B cell (primary cell): ENCODE results near the gene DMAP1. TPM values are rescaled to one million over a fixed set of nuclear protein-coding genes. Genes with fewer than 3 reads are reported as not detected.

Source experiments
- ATAC-seq: fragments of 200-7000 bp; cut with Tn5 transposase; one replicate; pipeline ENCODE4 v1.10.0; 2021; ENCODE audit warnings: low read depth, mild to moderate bottlenecking, moderate number of reproducible peaks, moderate library complexity
- CTCF ChIA-PET: fragments of 350-600 bp; sonication (Branson Sonifier 250); formaldehyde crosslinking; loops from one replicate; lab custom pipeline; 2021; ENCODE audit warnings: antibody characterized with exemption, inconsistent platforms; lab: Charles Lee
- POLR2A ChIA-PET: fragments of 350-600 bp; sonication (Branson Sonifier 250); formaldehyde crosslinking; loops from one replicate; lab custom pipeline; 2021; ENCODE audit warnings: antibody characterized with exemption; lab: Charles Lee
- DNase-seq: peaks from one replicate; pipeline ENCODE4 v3.0.0; 2013
- H2AFZ ChIP-seq: 2 replicates; pipeline ENCODE4 v1.6.1; 2012; ENCODE audit warnings: mild to moderate bottlenecking, low read depth, low read length; ENCODE audit not compliant: insufficient read depth, poor library complexity, severe bottlenecking
- H3K27ac ChIP-seq, 2 donors: 1 replicate in 1 of 2; 2 replicates in 1 of 2; pipeline ENCODE4 v1.5.1; 2012 to 2013; ENCODE audit warnings: low read length in 2 of 2, mild to moderate bottlenecking in 2 of 2, moderate library complexity in 1 of 2
- H3K27me3 ChIP-seq, 4 experiments: fragments of 200-600 bp in 1 of 4; sonication (generic) in 1 of 4; replicated peaks in 1 of 4; 1 replicate in 2 of 4; 2 replicates in 2 of 4; pipeline versions ENCODE4 v1.6.1 to v1.7.0; 2013 to 2016; ENCODE audit warnings: low read length in 3 of 4, mild to moderate bottlenecking in 2 of 4, mixed read lengths in 1 of 4, moderate library complexity in 1 of 4; ENCODE audit not compliant: insufficient read depth in 4 of 4, control insufficient read depth in 3 of 4; ENCODE audit errors: control extremely low read depth in 1 of 4
- H3K36me3 ChIP-seq, 2 experiments: replicated peaks in 1 of 2; 1 replicate in 1 of 2; 2 replicates in 1 of 2; pipeline versions ENCODE4 v1.6.1 to v1.7.1; 2013; ENCODE audit warnings: low read length in 1 of 2; ENCODE audit not compliant: insufficient read depth in 2 of 2, control insufficient read depth in 1 of 2; ENCODE audit errors: control extremely low read depth in 1 of 2, extremely low read depth in 1 of 2
- H3K4me1 ChIP-seq, 2 donors: fragments of 200-600 bp in 1 of 2; sonication (generic) in 1 of 2; 1 replicate in 1 of 2; 2 replicates in 1 of 2; pipeline versions ENCODE4 v1.5.1 to v1.6.1; 2013 to 2017; ENCODE audit warnings: low read length in 2 of 2; ENCODE audit not compliant: control insufficient read depth in 2 of 2, insufficient read depth in 2 of 2
- H3K4me2 ChIP-seq: replicated peaks from 2 replicates; pipeline ENCODE3; 2012; ENCODE audit warnings: mild to moderate bottlenecking, low read depth, low read length; ENCODE audit not compliant: poor library complexity, severe bottlenecking
- H3K4me3 ChIP-seq, 5 experiments: fragments of 200-600 bp in 1 of 5; sonication (generic) in 1 of 5; 1 replicate in 3 of 5; 2 replicates in 2 of 5; pipeline versions ENCODE4 v1.5.1 to v1.7.0; 2011 to 2016; ENCODE audit warnings: low read length in 4 of 5, mild to moderate bottlenecking in 4 of 5, low read depth in 2 of 5, control low read depth in 1 of 5, moderate library complexity in 1 of 5; ENCODE audit not compliant: insufficient read depth in 1 of 5; ENCODE audit errors: control extremely low read depth in 1 of 5, extremely low read depth in 1 of 5
- H3K79me2 ChIP-seq: fragments of 200-600 bp; sonication (generic); one replicate; pipeline ENCODE4 v1.6.0; 2016; ENCODE audit warnings: low read length; ENCODE audit not compliant: control insufficient read depth, insufficient read depth
- H3K9ac ChIP-seq: fragments of 200-600 bp; sonication (generic); 2 replicates; pipeline ENCODE4 v1.6.1; 2017; ENCODE audit warnings: mild to moderate bottlenecking, low read length, moderate library complexity
- H3K9me3 ChIP-seq, 3 donors: one replicate each; pipeline versions ENCODE4 v1.6.1 to v1.7.1; 2013; ENCODE audit warnings: low read length in 2 of 3; ENCODE audit not compliant: control insufficient read depth in 2 of 3, insufficient read depth in 1 of 3; ENCODE audit errors: control extremely low read depth in 1 of 3
- H4K20me1 ChIP-seq: 2 replicates; pipeline ENCODE4 v1.6.0; 2012; ENCODE audit warnings: mild to moderate bottlenecking, low read length; ENCODE audit not compliant: insufficient read depth, control insufficient read depth, poor library complexity, severe bottlenecking
- H3K27ac Mint-ChIP-seq: one replicate; pipeline ENCODE4 v1.8.0; 2021; ENCODE audit warnings: mixed read lengths
- H3K27me3 Mint-ChIP-seq: one replicate; pipeline ENCODE4 v1.8.0; 2021; ENCODE audit warnings: mixed read lengths
- H3K4me1 Mint-ChIP-seq: one replicate; pipeline ENCODE4 v1.8.0; 2021; ENCODE audit warnings: mixed read lengths
- H3K4me3 Mint-ChIP-seq: one replicate; pipeline ENCODE4 v1.8.0; 2021; ENCODE audit warnings: mixed read lengths
- H3K9me3 Mint-ChIP-seq: one replicate; pipeline ENCODE4 v1.8.0; 2022; ENCODE audit warnings: mixed read lengths; ENCODE audit not compliant: insufficient read depth
- CTCF ChIP-seq: fragments of 200-600 bp; IDR thresholded peaks from one replicate; pipeline ENCODE4 v1.8.0; 2022; ENCODE audit warnings: antibody characterized with exemption, mild to moderate bottlenecking
- EZH2 ChIP-seq: IDR thresholded peaks from 2 replicates; pipeline ENCODE4 v1.6.1; 2012; ENCODE audit warnings: borderline replicate concordance, low read depth, mild to moderate bottlenecking, moderate library complexity, low read length; ENCODE audit not compliant: insufficient read depth, poor library complexity, severe bottlenecking
- WGBS: methylation state at CpG from one replicate; pipeline ENCODE4 v1.1.5; 2013; ENCODE audit warnings: missing lambda C conversion rate; ENCODE audit not compliant: insufficient coverage; 5-methylcytosine and 5-hydroxymethylcytosine counted together
- intact Hi-C: fragments of 100-400 bp; cut with micrococcal nuclease; formaldehyde crosslinking; loops from one replicate; pipeline ENCODE4 v1.10.0; 2022
- polyA plus RNA-seq: library from polyadenylated mRNA; depleted of rRNA; stranded (reverse); fragments of >200 nt; gene quantifications from 2 replicates; pipeline ENCODE4 v1.2.3, GENCODE V29; 2012
- total RNA-seq, 2 donors: library from RNA; stranded (reverse); fragments of 120-200 nt in 1 of 2; gene quantifications; 1 replicate in 1 of 2; 2 replicates in 1 of 2; pipeline versions ENCODE4 v1.2.3 to v1.2.4, GENCODE V29; 2013 to 2022

DMAP1 gene
- total and polyA plus RNA-seq, 2 donors (not counting 1 experiment from before 2014, with no cell fraction given) = 88.5 to 116 TPM

- CTCF ChIA-PET = no interaction called here
- 83% methylated on average over 5 of the region's 5 CpGs for WGBS
These were observed 44.7 kb upstream of the DMAP1 start for GRCh38 chr1:44168520-44169098.

More at GRCh38 chr1:44168520-44169098, 44.7 kb upstream of the DMAP1 start:
- H3K4me1 ChIP-seq = no peaks in the 10 kb centered on the region
- H3K9ac ChIP-seq = no peak overlapping the region
- H3K79me2 ChIP-seq = no peaks in the 10 kb centered on the region
- no peak for DNase-seq
- Mint-ChIP-seq H3K4me1 (no peaks in the 10 kb centered on the region), H3K27ac (no peak overlapping the region), H3K27me3 (peaks cover 24% of the 10 kb centered on the region), H3K4me3 (no peak overlapping the region), H3K9me3 (peaks cover 3% of the 10 kb centered on the region)
- no peak overlapping the region for H3K4me2 ChIP-seq
- H3K9me3 ChIP-seq = peaks cover 5 to 28% (median 7%) of the 10 kb centered on the region in 3 donors
- no peaks in the 10 kb centered on the region for H4K20me1 ChIP-seq
- no peaks in the 10 kb centered on the region for H3K36me3 ChIP-seq
- TF ChIP-seq CTCF (no peak), EZH2 (no peak)
- no peak overlapping the region for H3K27ac ChIP-seq
- intact Hi-C loops = no loop called here
- no peak for ATAC-seq
- no peak overlapping the region for H3K4me3 ChIP-seq
- H3K27me3 ChIP-seq = peaks cover 0 to 9% (median 0%) of the 10 kb centered on the region in 4 experiments
- POLR2A ChIA-PET = no interaction called here
- no peak overlapping the region for H2AFZ ChIP-seq
